ENCODE data around the gene KCNN2. TPM values are rescaled to one million over a fixed set of nuclear protein-coding genes. Genes with fewer than 3 reads are reported as not detected.

KCNN2 gene
- total RNA-seq, 1 donor from 2014 or later = not detected

DNA sequence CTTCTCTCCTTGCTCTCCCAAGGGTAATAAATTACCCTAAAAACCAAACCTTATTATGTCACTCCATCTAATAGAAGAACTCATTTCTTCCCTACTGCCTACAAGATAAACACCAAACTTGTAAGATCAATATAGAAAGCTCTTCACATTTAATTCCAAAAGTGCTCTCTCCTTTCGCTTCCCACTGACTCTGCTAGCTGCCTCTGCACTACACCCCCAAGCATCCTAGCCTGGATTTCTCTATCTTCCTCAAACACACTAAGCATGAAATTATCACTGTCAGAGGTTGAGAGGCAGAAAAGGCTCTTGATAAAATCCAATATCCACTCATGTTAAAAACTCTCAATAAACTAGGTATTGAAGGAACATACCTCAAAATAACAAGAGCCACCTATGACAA, 162.4 kb downstream of the KCNN2 start:
- TF ChIP-seq CTCF (IDR thresholded peaks at IDR 0.05) = no peak
- Mint-ChIP-seq H3K36me3 (ENCODE audit: low read depth) (no peaks in the 10 kb centered on the region), H3K4me3 (no peak overlapping the region), H3K4me1 (no peaks in the 10 kb centered on the region), H3K27me3 (no peaks in the 10 kb centered on the region), H3K27ac (no peak overlapping the region), H3K9me3 (peaks cover 4% of the 10 kb centered on the region)
- DNase-seq = no peak
- ATAC-seq (ENCODE audit: low read depth) = no peak
- ChIA-PET POLR2A (no interaction called here), CTCF (no interaction called here)
- intact Hi-C loops (cut with micrococcal nuclease) = no loop called here

DNA sequence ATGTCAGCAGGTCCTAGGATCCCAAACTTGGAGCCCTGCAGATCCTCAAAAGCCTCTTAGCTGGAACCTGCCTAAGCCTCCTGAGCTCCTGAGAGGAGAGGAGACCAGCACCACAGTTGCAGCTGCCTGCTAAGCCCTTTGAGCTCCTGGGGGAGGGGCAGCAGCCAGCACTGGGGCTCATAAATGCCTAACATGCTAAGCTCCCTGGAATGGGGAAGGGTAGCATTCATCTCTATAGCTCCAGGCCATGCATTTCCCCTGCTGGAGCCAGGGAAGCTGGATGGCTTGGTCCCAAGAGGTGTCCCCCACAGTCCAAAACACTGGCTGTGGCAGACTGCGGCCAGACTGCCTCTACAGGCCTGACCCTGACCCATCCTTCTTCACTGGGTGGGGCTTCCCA, 182.7 kb downstream of the KCNN2 start:
- no peaks in the 10 kb centered on the region for H3K36me3 Mint-ChIP-seq (ENCODE audit: low read depth)
- no peaks in the 10 kb centered on the region for H3K4me1 Mint-ChIP-seq
- H3K27ac Mint-ChIP-seq = no peak overlapping the region
- H3K4me3 Mint-ChIP-seq = no peak overlapping the region
- ATAC-seq (ENCODE audit: low read depth) (no peak), DNase-seq (no peak)
- ChIA-PET CTCF (no interaction called here), POLR2A (no interaction called here)
- no peaks in the 10 kb centered on the region for H3K9me3 Mint-ChIP-seq
- no peaks in the 10 kb centered on the region for H3K27me3 Mint-ChIP-seq
- intact Hi-C loops (cut with micrococcal nuclease) = no loop called here
- TF ChIP-seq CTCF (IDR thresholded peaks at IDR 0.05) = no peak
